CD4-positive, alpha-beta T cell treated with Interleukin-1 beta for 1 hour (primary cell): ENCODE measurements around the gene COX7A1.

Experiments used
- DNase-seq, 2 donors: peaks; one replicate each; pipeline ENCODE4 v3.0.0-alpha.2; 2020 to 2022

Gene COX7A1

GRCh38 chr19:36111200-36111539, 41.1 kb downstream of the COX7A1 start:
- DNase-seq: no peak

GRCh38 chr19:36110487-36111199, 41.6 kb downstream of the COX7A1 start, which contains the start of gene OVOL3:
Gene OVOL3, plus strand, starts transcription at chr19:36111143. Its CDS starts 60 bp downstream, at chr19:36111203.
- no peak for DNase-seq

- no peak for DNase-seq
These were observed 43.6 kb downstream of the COX7A1 start for GRCh38 chr19:36108684-36109083.

- no peak for DNase-seq
These were observed 45.3 kb downstream of the COX7A1 start for GRCh38 chr19:36106991-36107390.

- no peak for DNase-seq
These were observed 45.8 kb downstream of the COX7A1 start for GRCh38 chr19:36106441-36106840.

- no peak for DNase-seq
These were observed 48.2 kb downstream of the COX7A1 start for GRCh38 chr19:36103842-36104552.

GRCh38 chr19:36103040-36103626, 49.1 kb downstream of the COX7A1 start:
- no peak for DNase-seq

- no peak for DNase-seq
These were observed 50.5 kb downstream of the COX7A1 start for GRCh38 chr19:36101550-36102327.
